HEK293T (cell line): ENCODE measurements around the gene POU6F2.

ENCODE experiments used
- CTCF ChIA-PET: fragments of 350-600 bp; formaldehyde crosslinking; extraction: SDS; loops from one replicate; lab custom pipeline; 2021; ENCODE audit warnings: antibody characterized with exemption, inconsistent platforms; lab: Yijun Ruan, JAX
- POLR2A ChIA-PET: fragments of 350-600 bp; formaldehyde crosslinking; extraction: SDS; loops from one replicate; lab custom pipeline; 2020; ENCODE audit warnings: antibody characterized with exemption, inconsistent platforms; lab: Yijun Ruan, JAX
- DNase-seq: peaks from one replicate; pipeline ENCODE4 v3.0.0; 2012; ENCODE audit warnings: mixed read lengths; ENCODE audit errors: extremely low spot score
- ARNT ChIP-seq: fragments of 450-650 bp; IDR thresholded peaks from 2 replicates; pipeline ENCODE4 v1.6.1; 2017; ENCODE audit warnings: mild to moderate bottlenecking
- BHLHE40 ChIP-seq: fragments of 450-650 bp; IDR thresholded peaks from 2 replicates; pipeline ENCODE4 v1.6.1; 2016; ENCODE audit warnings: mild to moderate bottlenecking, moderate library complexity, borderline replicate concordance
- CTBP1 ChIP-seq: fragments of 450-650 bp; IDR thresholded peaks from 2 replicates; pipeline ENCODE4 v1.6.1; 2016; ENCODE audit warnings: borderline replicate concordance
- ELF4 ChIP-seq: fragments of 450-650 bp; IDR thresholded peaks from 2 replicates; pipeline ENCODE4 v1.6.1; 2017; ENCODE audit warnings: antibody characterized with exemption
- FOXA1 ChIP-seq: fragments of 450-650 bp; IDR thresholded peaks from 2 replicates; pipeline ENCODE4 v1.6.1; 2016; ENCODE audit warnings: mild to moderate bottlenecking
- FOXK2 ChIP-seq: fragments of 450-650 bp; IDR thresholded peaks from 2 replicates; pipeline ENCODE4 v1.6.1; 2016; ENCODE audit warnings: mild to moderate bottlenecking
- FOXM1 ChIP-seq: fragments of 450-650 bp; IDR thresholded peaks from 2 replicates; pipeline ENCODE4 v1.6.1; 2017; ENCODE audit warnings: mild to moderate bottlenecking, borderline replicate concordance
- HDGF ChIP-seq: fragments of 450-650 bp; IDR thresholded peaks from 2 replicates; pipeline ENCODE4 v1.6.1; 2017; ENCODE audit warnings: antibody characterized with exemption, borderline replicate concordance
- L3MBTL2 ChIP-seq: fragments of 450-650 bp; conservative IDR thresholded peaks from 2 replicates; pipeline ENCODE4 v1.6.1; 2016; ENCODE audit warnings: mild to moderate bottlenecking
- LEF1 ChIP-seq: fragments of 450-650 bp; IDR thresholded peaks from 2 replicates; pipeline ENCODE4 v1.6.1; 2017; ENCODE audit warnings: mild to moderate bottlenecking, borderline replicate concordance
- NFRKB ChIP-seq: fragments of 450-650 bp; IDR thresholded peaks from 2 replicates; pipeline ENCODE4 v1.6.1; 2016; ENCODE audit warnings: mild to moderate bottlenecking, moderate library complexity
- PKNOX1 ChIP-seq: fragments of 450-650 bp; IDR thresholded peaks from 2 replicates; pipeline ENCODE4 v1.6.1; 2016
- SP1 ChIP-seq: fragments of 450-650 bp; IDR thresholded peaks from 2 replicates; pipeline ENCODE4 v1.6.1; 2017
- SUZ12 ChIP-seq: fragments of 450-650 bp; IDR thresholded peaks from 2 replicates; pipeline ENCODE4 v1.6.1; 2016; ENCODE audit warnings: mild to moderate bottlenecking
- TARDBP ChIP-seq: fragments of 450-650 bp; IDR thresholded peaks from 2 replicates; pipeline ENCODE4 v1.6.1; 2016
- ZNF384 ChIP-seq: fragments of 450-650 bp; IDR thresholded peaks from 2 replicates; pipeline ENCODE4 v1.6.1; 2016

Gene POU6F2

GRCh38 chr7:39421251-39421650, 443.5 kb downstream of the POU6F2 start:
- ChIA-PET POLR2A (no interaction called here), CTCF (no interaction called here)
- DNase-seq: no peak
- TF ChIP-seq ELF4: no peak
- no peak for TF ChIP-seq LEF1
- TF ChIP-seq BHLHE40: no peak
- no peak for TF ChIP-seq TARDBP
- TF ChIP-seq SP1: no peak
- no peak for TF ChIP-seq NFRKB
- no peak for TF ChIP-seq ARNT
- no peak for TF ChIP-seq PKNOX1
- TF ChIP-seq SUZ12: no peak
- TF ChIP-seq FOXM1: no peak
- TF ChIP-seq ZNF384: no peak
- TF ChIP-seq FOXA1: no peak
- no peak for TF ChIP-seq CTBP1
- no peak for TF ChIP-seq HDGF

- TF ChIP-seq BHLHE40: no peak
- TF ChIP-seq FOXA1: no peak
- no peak for TF ChIP-seq SUZ12
- TF ChIP-seq TARDBP: no peak
- no peak for TF ChIP-seq ZNF384
- TF ChIP-seq HDGF: no peak
- TF ChIP-seq CTBP1: no peak
- no peak for TF ChIP-seq L3MBTL2
- TF ChIP-seq PKNOX1: no peak
- no peak for TF ChIP-seq ELF4
- no peak for TF ChIP-seq FOXM1
- TF ChIP-seq SP1: no peak
- TF ChIP-seq FOXK2: no peak
- TF ChIP-seq ARNT: no peak
- no peak for TF ChIP-seq LEF1
- no peak for TF ChIP-seq NFRKB
- CTCF ChIA-PET: no interaction called here
- POLR2A ChIA-PET: no interaction called here
- no peak for DNase-seq
These were observed 444.0 kb downstream of the POU6F2 start for GRCh38 chr7:39421661-39422060.

GRCh38 chr7:39428221-39428620, 450.5 kb downstream of the POU6F2 start:
- TF ChIP-seq HDGF (no peak), ZNF384 (no peak), FOXM1 (no peak), TARDBP (no peak), NFRKB (no peak), FOXA1 (no peak), PKNOX1 (no peak), LEF1 (no peak), L3MBTL2 (no peak), FOXK2 (no peak), ARNT (no peak)
- POLR2A ChIA-PET: no interaction called here
- DNase-seq: no peak

GRCh38 chr7:39429421-39429820, 451.7 kb downstream of the POU6F2 start:
- TF ChIP-seq BHLHE40 (no peak), ELF4 (no peak), PKNOX1 (no peak), HDGF (no peak), SUZ12 (no peak), CTBP1 (no peak), L3MBTL2 (no peak), NFRKB (no peak), FOXK2 (no peak), LEF1 (no peak), FOXM1 (no peak), ARNT (no peak), FOXA1 (no peak), ZNF384 (no peak), TARDBP (no peak), SP1 (no peak)
- POLR2A ChIA-PET: no interaction called here
- CTCF ChIA-PET: no interaction called here
- no peak for DNase-seq

More at GRCh38 chr7:39428221-39428620, 450.5 kb downstream of the POU6F2 start:
- CTCF ChIA-PET: no interaction called here

- TF ChIP-seq SP1 (no peak), LEF1 (no peak), L3MBTL2 (no peak), PKNOX1 (no peak)
- no peak for DNase-seq
- CTCF ChIA-PET: no interaction called here
- POLR2A ChIA-PET: interaction anchor here (0.5 kb wide), 1 partner anchor 711 kb away, joined by 3 read pairs; no protein-coding TSS in a partner anchor
These were observed 452.7 kb downstream of the POU6F2 start for GRCh38 chr7:39430441-39430840.
